Neural cell (in vitro differentiated cells): ENCODE measurements around the gene INPP4B. TPM values are rescaled to one million over a fixed set of nuclear protein-coding genes. Genes with fewer than 3 reads are reported as not detected.

Experiments
- H2AFZ ChIP-seq: fragments of 200-600, 300-800 bp; sonication (generic), shearing (Covaris generic); 2 replicates; pipeline ENCODE4 v1.6.0; 2014; ENCODE audit warnings: low read depth, mild to moderate bottlenecking, antibody characterized with exemption, low read length, moderate library complexity
- H3F3A ChIP-seq: fragments of 200-600 bp; shearing (Covaris generic); 2 replicates; pipeline ENCODE4 v1.6.1; 2016; ENCODE audit warnings: mild to moderate bottlenecking, moderate library complexity, mixed read lengths, antibody characterized with exemption, low read length; ENCODE audit not compliant: insufficient read depth, poor library complexity, severe bottlenecking
- H3K27ac ChIP-seq: fragments of 200-600, 300-800 bp; sonication (generic), shearing (Covaris generic); 2 replicates; pipeline ENCODE4 v1.5.1; 2014; ENCODE audit warnings: mild to moderate bottlenecking, low read length, moderate library complexity
- H3K27me3 ChIP-seq: fragments of 300-800, 200-600 bp; sonication (generic), shearing (Covaris generic); 2 replicates; pipeline ENCODE4 v1.6.0; 2014; ENCODE audit warnings: mild to moderate bottlenecking, low read depth, low read length, moderate library complexity; ENCODE audit not compliant: insufficient read depth
- H3K36me3 ChIP-seq: fragments of 300-800, 200-600 bp; sonication (generic), shearing (Covaris generic); 2 replicates; pipeline ENCODE4 v1.5.1; 2014; ENCODE audit warnings: mild to moderate bottlenecking, antibody characterized with exemption, low read length, moderate library complexity; ENCODE audit not compliant: insufficient read depth
- H3K4me2 ChIP-seq: fragments of 300-800, 200-600 bp; sonication (generic), shearing (Covaris generic); 2 replicates; pipeline ENCODE4 v1.6.0; 2014; ENCODE audit warnings: mild to moderate bottlenecking, low read length
- H3K4me3 ChIP-seq: fragments of 300-800, 200-600 bp; sonication (generic), shearing (Covaris generic); 2 replicates; pipeline ENCODE4 v1.5.1; 2014; ENCODE audit warnings: mild to moderate bottlenecking, low read length, moderate library complexity
- H3K79me2 ChIP-seq: fragments of 200-600 bp; shearing (Covaris generic); replicated peaks from 2 replicates; pipeline ENCODE4 v1.6.0; 2014; ENCODE audit warnings: mild to moderate bottlenecking, low read length, moderate library complexity; ENCODE audit not compliant: insufficient read depth
- H3K9ac ChIP-seq: fragments of 300-800, 200-600 bp; sonication (generic), shearing (Covaris generic); 2 replicates; pipeline ENCODE4 v1.6.1; 2016; ENCODE audit warnings: mild to moderate bottlenecking, low read length, mixed read lengths
- H3K9me2 ChIP-seq: fragments of 200-600 bp; shearing (Covaris generic); 2 replicates; pipeline ENCODE4 v1.6.1; 2016; ENCODE audit warnings: mild to moderate bottlenecking, low read length, mixed read lengths; ENCODE audit not compliant: insufficient read depth
- H3K9me3 ChIP-seq: fragments of 200-600, 300-800 bp; sonication (generic), shearing (Covaris generic); 2 replicates; pipeline ENCODE4 v1.6.1; 2016; ENCODE audit warnings: mild to moderate bottlenecking, mixed run types, low read length, moderate library complexity, mixed read lengths
- H4K20me1 ChIP-seq: fragments of 200-600 bp; shearing (Covaris generic); 2 replicates; pipeline ENCODE4 v1.6.1; 2016; ENCODE audit warnings: mild to moderate bottlenecking, mixed run types; ENCODE audit not compliant: insufficient read depth
- EP300 ChIP-seq: fragments of 450-650 bp; conservative IDR thresholded peaks from 2 replicates; pipeline ENCODE4 v1.6.1; 2014; ENCODE audit warnings: antibody characterized with exemption, mild to moderate bottlenecking, moderate library complexity; ENCODE audit not compliant: poor library complexity, severe bottlenecking
- EZH2 ChIP-seq: fragments of 200-600, 300-800 bp; shearing (Covaris generic), sonication (generic); IDR thresholded peaks from 2 replicates; pipeline ENCODE4 v1.6.1; 2014; ENCODE audit warnings: antibody characterized with exemption, low read length, borderline replicate concordance, mild to moderate bottlenecking; ENCODE audit not compliant: insufficient read depth, poor library complexity, severe bottlenecking
- MXI1 ChIP-seq: fragments of 450-650 bp; conservative IDR thresholded peaks from 2 replicates; pipeline ENCODE4 v1.6.1; 2014; ENCODE audit warnings: antibody characterized with exemption, mild to moderate bottlenecking; ENCODE audit not compliant: poor library complexity, severe bottlenecking
- POLR2AphosphoS5 ChIP-seq: IDR thresholded peaks from 2 replicates; pipeline ENCODE4 v1.6.1; 2012
- RAD21 ChIP-seq: fragments of 450-650 bp; conservative IDR thresholded peaks from 2 replicates; pipeline ENCODE4 v1.6.1; 2014; ENCODE audit warnings: antibody characterized with exemption, mild to moderate bottlenecking, moderate library complexity
- SMC3 ChIP-seq: fragments of 450-650 bp; conservative IDR thresholded peaks from 2 replicates; pipeline ENCODE4 v1.6.1; 2014; ENCODE audit warnings: antibody characterized with exemption, mild to moderate bottlenecking, moderate library complexity; ENCODE audit not compliant: poor library complexity
- TAF1 ChIP-seq: IDR thresholded peaks from 2 replicates; pipeline ENCODE4 v1.6.1; 2012; ENCODE audit warnings: low read depth
- polyA plus RNA-seq: library from polyadenylated mRNA; depleted of rRNA; stranded (reverse); fragments of >200 nt; gene quantifications from 2 replicates; pipeline ENCODE4 v1.2.3, GENCODE V29; 2014
- TF ChIP-seq, protein P1 (sequence below): IDR thresholded peaks from 2 replicates; pipeline ENCODE4 v1.6.1; 2012; ENCODE audit warnings: borderline replicate concordance
- TF ChIP-seq, protein P2 (sequence below): fragments of 450-650 bp; IDR thresholded peaks from 2 replicates; pipeline ENCODE4 v1.5.1; 2014; ENCODE audit warnings: antibody characterized with exemption, mild to moderate bottlenecking, moderate library complexity; ENCODE audit not compliant: poor library complexity, severe bottlenecking

The INPP4B gene
- polyA plus RNA-seq, 1 donor from 2014 or later: 0.30 TPM

DNA sequence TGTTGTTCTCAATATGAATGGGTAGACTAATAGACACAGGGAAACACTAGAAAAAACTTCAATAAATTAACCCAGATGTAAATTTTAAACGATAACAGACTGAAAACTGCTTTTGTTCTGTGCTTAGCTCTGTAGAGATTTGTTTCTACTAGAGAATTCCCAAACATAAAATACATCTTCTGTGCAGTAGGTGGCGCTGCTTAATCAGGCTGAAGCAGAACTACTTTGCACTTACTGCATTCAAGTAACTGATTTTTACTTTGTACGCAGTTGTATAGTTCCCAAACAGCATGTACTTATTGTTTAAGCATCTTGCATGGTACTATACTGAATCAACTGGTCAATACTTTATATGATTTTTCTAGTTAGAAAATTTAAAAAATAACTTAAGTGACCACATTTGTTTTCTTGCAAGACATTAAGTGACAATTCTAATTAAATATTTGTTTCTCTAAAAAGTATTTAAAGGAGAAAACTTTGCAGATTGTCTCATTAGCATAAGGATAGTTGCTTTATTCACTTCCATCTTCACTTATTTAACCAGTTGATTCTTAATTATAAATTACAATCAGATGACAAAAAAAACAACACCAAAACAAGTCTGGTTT is 719.1 kb downstream of the INPP4B start:
- Histone ChIP-seq H3K4me3 (no peak overlapping the region), H4K20me1 (no peaks in the 10 kb centered on the region), H3K9me2 (no peaks in the 10 kb centered on the region), H3K4me2 (no peak overlapping the region), H2AFZ (no peak overlapping the region), H3K36me3 (no peaks in the 10 kb centered on the region), H3K9ac (no peak overlapping the region), H3F3A (no peaks in the 10 kb centered on the region), H3K9me3 (no peaks in the 10 kb centered on the region), H3K79me2 (no peaks in the 10 kb centered on the region), H3K27me3 (no peaks in the 10 kb centered on the region), H3K27ac (no peak overlapping the region)
- TF ChIP-seq, protein P1, sequence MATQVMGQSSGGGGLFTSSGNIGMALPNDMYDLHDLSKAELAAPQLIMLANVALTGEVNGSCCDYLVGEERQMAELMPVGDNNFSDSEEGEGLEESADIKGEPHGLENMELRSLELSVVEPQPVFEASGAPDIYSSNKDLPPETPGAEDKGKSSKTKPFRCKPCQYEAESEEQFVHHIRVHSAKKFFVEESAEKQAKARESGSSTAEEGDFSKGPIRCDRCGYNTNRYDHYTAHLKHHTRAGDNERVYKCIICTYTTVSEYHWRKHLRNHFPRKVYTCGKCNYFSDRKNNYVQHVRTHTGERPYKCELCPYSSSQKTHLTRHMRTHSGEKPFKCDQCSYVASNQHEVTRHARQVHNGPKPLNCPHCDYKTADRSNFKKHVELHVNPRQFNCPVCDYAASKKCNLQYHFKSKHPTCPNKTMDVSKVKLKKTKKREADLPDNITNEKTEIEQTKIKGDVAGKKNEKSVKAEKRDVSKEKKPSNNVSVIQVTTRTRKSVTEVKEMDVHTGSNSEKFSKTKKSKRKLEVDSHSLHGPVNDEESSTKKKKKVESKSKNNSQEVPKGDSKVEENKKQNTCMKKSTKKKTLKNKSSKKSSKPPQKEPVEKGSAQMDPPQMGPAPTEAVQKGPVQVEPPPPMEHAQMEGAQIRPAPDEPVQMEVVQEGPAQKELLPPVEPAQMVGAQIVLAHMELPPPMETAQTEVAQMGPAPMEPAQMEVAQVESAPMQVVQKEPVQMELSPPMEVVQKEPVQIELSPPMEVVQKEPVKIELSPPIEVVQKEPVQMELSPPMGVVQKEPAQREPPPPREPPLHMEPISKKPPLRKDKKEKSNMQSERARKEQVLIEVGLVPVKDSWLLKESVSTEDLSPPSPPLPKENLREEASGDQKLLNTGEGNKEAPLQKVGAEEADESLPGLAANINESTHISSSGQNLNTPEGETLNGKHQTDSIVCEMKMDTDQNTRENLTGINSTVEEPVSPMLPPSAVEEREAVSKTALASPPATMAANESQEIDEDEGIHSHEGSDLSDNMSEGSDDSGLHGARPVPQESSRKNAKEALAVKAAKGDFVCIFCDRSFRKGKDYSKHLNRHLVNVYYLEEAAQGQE: no peak
- TF ChIP-seq RAD21 (peak; percentile 95), EP300 (no peak), TAF1 (no peak), POLR2AphosphoS5 (no peak), MXI1 (no peak), SMC3 (peak; percentile 92), EZH2 (no peak)
- TF ChIP-seq, protein P2, sequence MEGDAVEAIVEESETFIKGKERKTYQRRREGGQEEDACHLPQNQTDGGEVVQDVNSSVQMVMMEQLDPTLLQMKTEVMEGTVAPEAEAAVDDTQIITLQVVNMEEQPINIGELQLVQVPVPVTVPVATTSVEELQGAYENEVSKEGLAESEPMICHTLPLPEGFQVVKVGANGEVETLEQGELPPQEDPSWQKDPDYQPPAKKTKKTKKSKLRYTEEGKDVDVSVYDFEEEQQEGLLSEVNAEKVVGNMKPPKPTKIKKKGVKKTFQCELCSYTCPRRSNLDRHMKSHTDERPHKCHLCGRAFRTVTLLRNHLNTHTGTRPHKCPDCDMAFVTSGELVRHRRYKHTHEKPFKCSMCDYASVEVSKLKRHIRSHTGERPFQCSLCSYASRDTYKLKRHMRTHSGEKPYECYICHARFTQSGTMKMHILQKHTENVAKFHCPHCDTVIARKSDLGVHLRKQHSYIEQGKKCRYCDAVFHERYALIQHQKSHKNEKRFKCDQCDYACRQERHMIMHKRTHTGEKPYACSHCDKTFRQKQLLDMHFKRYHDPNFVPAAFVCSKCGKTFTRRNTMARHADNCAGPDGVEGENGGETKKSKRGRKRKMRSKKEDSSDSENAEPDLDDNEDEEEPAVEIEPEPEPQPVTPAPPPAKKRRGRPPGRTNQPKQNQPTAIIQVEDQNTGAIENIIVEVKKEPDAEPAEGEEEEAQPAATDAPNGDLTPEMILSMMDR: peak; percentile 85

DNA sequence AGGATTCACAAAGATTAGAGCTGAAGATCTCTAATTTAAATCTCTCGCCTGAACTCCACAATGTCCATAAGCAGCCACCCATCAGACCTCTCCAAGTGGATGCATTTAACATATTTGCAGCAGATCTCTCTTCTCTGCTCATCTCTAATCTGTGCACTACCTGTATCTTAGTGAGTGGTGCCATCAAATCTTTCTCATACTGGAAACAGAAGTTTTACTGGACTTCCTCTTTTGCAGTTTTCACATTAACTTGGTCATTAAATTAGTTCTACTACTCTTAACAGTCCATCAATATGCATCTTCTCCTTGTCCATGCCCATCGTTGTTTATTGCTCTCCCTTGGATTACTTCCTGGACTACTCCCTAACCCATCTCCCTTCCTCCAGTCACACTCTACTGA is 721.2 kb downstream of the INPP4B start:
- H3F3A ChIP-seq: no peaks in the 10 kb centered on the region
- no peak overlapping the region for H3K27ac ChIP-seq
- H3K27me3 ChIP-seq: no peaks in the 10 kb centered on the region
- no peak overlapping the region for H3K4me3 ChIP-seq
- no peaks in the 10 kb centered on the region for H3K9me2 ChIP-seq
- no peak overlapping the region for H2AFZ ChIP-seq
- no peak overlapping the region for H3K9ac ChIP-seq
- H3K4me2 ChIP-seq: no peak overlapping the region
- no peaks in the 10 kb centered on the region for H3K79me2 ChIP-seq
- H3K36me3 ChIP-seq: no peaks in the 10 kb centered on the region
- no peaks in the 10 kb centered on the region for H3K9me3 ChIP-seq
- TF ChIP-seq, protein P1: no peak
- TF ChIP-seq RAD21 (no peak), SMC3 (no peak), MXI1 (no peak), EZH2 (no peak), EP300 (no peak)
- TF ChIP-seq, protein P2: no peak
- no peaks in the 10 kb centered on the region for H4K20me1 ChIP-seq
